Measurements from ENCODE around the gene ANO2. TPM values are rescaled to one million over a fixed set of nuclear protein-coding genes. Genes with fewer than 3 reads are reported as not detected.
A peak's percentile ranks its signal among the peaks of the same experiment; 100 is the strongest.

Gene ANO2
- total RNA-seq, 1 experiment from 2014 or later = not detected

- DNase-seq (ENCODE audit: low spot score) = no peak
These were observed 23.8 kb downstream of the ANO2 start for GRCh38 chr12:5921027-5921909.

GRCh38 chr12:5916785-5917290 is 28.2 kb downstream of the ANO2 start:
- no peak for DNase-seq (ENCODE audit: low spot score)

- DNase-seq (ENCODE audit: low spot score) = no peak
These were observed 29.5 kb downstream of the ANO2 start for GRCh38 chr12:5915511-5915910.

GRCh38 chr12:5914387-5915149 is 30.5 kb downstream of the ANO2 start:
- no peak for DNase-seq (ENCODE audit: low spot score)

GRCh38 chr12:5913387-5913786 is 31.7 kb downstream of the ANO2 start:
- no peak for DNase-seq (ENCODE audit: low spot score)

GRCh38 chr12:5912437-5913334 is 32.4 kb downstream of the ANO2 start:
- peak; percentile 9 for DNase-seq (ENCODE audit: low spot score)

- DNase-seq (ENCODE audit: low spot score) = no peak
These were observed 33.0 kb downstream of the ANO2 start for GRCh38 chr12:5912011-5912410.

GRCh38 chr12:5910790-5911548 is 34.1 kb downstream of the ANO2 start:
- no peak for DNase-seq (ENCODE audit: low spot score)

GRCh38 chr12:5909560-5909959 is 35.5 kb downstream of the ANO2 start:
- DNase-seq (ENCODE audit: low spot score) = no peak

- DNase-seq (ENCODE audit: low spot score) = no peak
These were observed 36.8 kb downstream of the ANO2 start for GRCh38 chr12:5908251-5908650.

GRCh38 chr12:5907807-5908206 is 37.3 kb downstream of the ANO2 start:
- DNase-seq (ENCODE audit: low spot score) = no peak

- no peak for DNase-seq (ENCODE audit: low spot score)
These were observed 39.3 kb downstream of the ANO2 start for GRCh38 chr12:5905757-5906156.

- DNase-seq (ENCODE audit: low spot score) = no peak
These were observed 40.1 kb downstream of the ANO2 start for GRCh38 chr12:5904969-5905368.

- no peak for DNase-seq (ENCODE audit: low spot score)
These were observed 40.6 kb downstream of the ANO2 start for GRCh38 chr12:5904441-5904840.

GRCh38 chr12:5902736-5903135 is 42.3 kb downstream of the ANO2 start:
- DNase-seq (ENCODE audit: low spot score) = no peak

GRCh38 chr12:5901416-5901815 is 43.6 kb downstream of the ANO2 start:
- no peak for DNase-seq (ENCODE audit: low spot score)

- no peak for DNase-seq (ENCODE audit: low spot score)
These were observed 44.4 kb downstream of the ANO2 start for GRCh38 chr12:5900533-5901205.

- DNase-seq (ENCODE audit: low spot score) = no peak
These were observed 45.0 kb downstream of the ANO2 start for GRCh38 chr12:5900076-5900475.

GRCh38 chr12:5899675-5900074 is 45.4 kb downstream of the ANO2 start:
- DNase-seq (ENCODE audit: low spot score) = no peak

GRCh38 chr12:5898874-5899273 is 46.2 kb downstream of the ANO2 start:
- DNase-seq (ENCODE audit: low spot score) = peak; percentile 31

All from HT-29 (cell line).